ENCODE data around the gene CDC42BPA.
"Not testable (repeated sequence)": the region's sequence is repeated elsewhere in the genome, so short reads cannot be mapped to it uniquely, and the experiment has no call there.

Gene CDC42BPA

GRCh38 chr1:227353186-227353585 lies 34.9 kb upstream of the CDC42BPA start:
- no peak overlapping the region for H3K9ac ChIP-seq (ENCODE audit: low read depth, low read length)
- H3K9me3 ChIP-seq (ENCODE audit: insufficient read depth, low read length, severe bottlenecking): no peaks in the 10 kb centered on the region
- no peak overlapping the region for H3K27ac ChIP-seq (ENCODE audit: low read length)
- H3K4me3 ChIP-seq (ENCODE audit: low read depth in 1 of 2, low read length in 2 of 2): no peak overlapping the region
- H3K79me2 ChIP-seq (ENCODE audit: insufficient read depth, low read length): no peaks in the 10 kb centered on the region
- DNase-seq: no peak
- ATAC-seq (ENCODE audit: insufficient read depth, low read depth): no peak
- no peaks in the 10 kb centered on the region for H4K20me1 ChIP-seq (ENCODE audit: insufficient read depth, low read length)
- no peaks in the 10 kb centered on the region for H3K4me1 ChIP-seq (ENCODE audit: insufficient read depth, low read length)
- no peak overlapping the region for H3K4me2 ChIP-seq (ENCODE audit: insufficient read depth, low read length)
- TF ChIP-seq EZH2 (IDR thresholded peaks at IDR 0.05; ENCODE audit: borderline replicate concordance, low read depth, low read length, severe bottlenecking): no peak
- no peak for TF ChIP-seq CTCF (IDR thresholded peaks at IDR 0.05; ENCODE audit: borderline replicate concordance, extremely low read depth, low read length, poor library complexity, severe bottlenecking)
- H3K27me3 ChIP-seq (ENCODE audit: insufficient read depth, low read length, poor library complexity): no peaks in the 10 kb centered on the region
- no peak overlapping the region for H2AFZ ChIP-seq (ENCODE audit: low read depth, low read length)
- no peaks in the 10 kb centered on the region for H3K36me3 ChIP-seq (ENCODE audit: insufficient read depth, low read length)

DNA sequence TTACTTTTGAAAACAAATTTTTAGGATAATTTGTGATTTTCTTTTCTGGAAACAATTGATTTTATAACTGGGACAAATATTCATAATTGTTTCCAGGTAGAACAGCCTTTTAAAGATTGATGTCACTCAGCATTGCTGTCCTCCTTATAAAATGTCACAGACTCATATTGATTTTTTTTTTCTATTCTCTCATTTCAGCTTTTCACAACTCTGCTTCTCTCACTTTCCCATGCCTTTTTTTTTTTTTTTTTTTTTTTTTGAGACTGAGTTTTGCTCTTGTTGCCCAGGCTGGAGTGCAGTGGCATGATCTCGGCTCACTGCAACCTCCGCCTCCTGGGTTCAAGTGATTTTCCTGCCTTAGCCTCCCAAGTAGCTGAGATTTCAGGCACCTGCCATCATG lies 33.9 kb upstream of the CDC42BPA start:
- ATAC-seq (ENCODE audit: insufficient read depth, low read depth); H4K20me1 ChIP-seq (ENCODE audit: insufficient read depth, low read length); DNase-seq; H3K9ac ChIP-seq (ENCODE audit: low read depth, low read length); H3K27ac ChIP-seq (ENCODE audit: low read length); H3K4me2 ChIP-seq (ENCODE audit: insufficient read depth, low read length); H3K36me3 ChIP-seq (ENCODE audit: insufficient read depth, low read length); H3K4me3 ChIP-seq (ENCODE audit: low read depth in 1 of 2, low read length in 2 of 2); H3K79me2 ChIP-seq (ENCODE audit: insufficient read depth, low read length); H2AFZ ChIP-seq (ENCODE audit: low read depth, low read length); H3K9me3 ChIP-seq (ENCODE audit: insufficient read depth, low read length, severe bottlenecking); H3K27me3 ChIP-seq (ENCODE audit: insufficient read depth, low read length, poor library complexity); H3K4me1 ChIP-seq (ENCODE audit: insufficient read depth, low read length): not testable (repeated sequence)

DNA sequence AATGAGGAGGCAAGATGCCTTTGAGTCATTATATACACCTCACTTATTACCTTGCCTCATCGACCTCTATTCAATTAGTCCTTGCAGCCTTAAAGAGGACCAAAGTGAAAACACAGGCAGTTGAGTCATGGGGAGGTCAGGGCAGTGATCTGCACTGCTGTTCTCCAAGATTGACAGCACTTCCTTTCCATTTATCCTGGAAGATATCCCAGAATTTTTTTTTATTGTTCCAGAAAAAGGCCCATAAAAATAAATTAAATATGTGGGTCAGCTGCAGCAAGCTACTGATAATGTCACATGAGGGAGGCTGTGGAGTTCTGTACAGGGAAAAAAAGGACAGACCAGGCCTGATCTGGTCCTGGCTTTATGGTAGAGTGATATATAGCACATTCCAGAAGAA lies 33.2 kb upstream of the CDC42BPA start:
- Histone ChIP-seq H3K4me3 (ENCODE audit: low read depth in 1 of 2, low read length in 2 of 2) (no peak overlapping the region), H3K9ac (ENCODE audit: low read depth, low read length) (no peak overlapping the region), H3K4me2 (ENCODE audit: insufficient read depth, low read length) (no peak overlapping the region), H2AFZ (ENCODE audit: low read depth, low read length) (no peak overlapping the region), H3K36me3 (ENCODE audit: insufficient read depth, low read length) (no peaks in the 10 kb centered on the region), H3K4me1 (ENCODE audit: insufficient read depth, low read length) (no peaks in the 10 kb centered on the region), H3K79me2 (ENCODE audit: insufficient read depth, low read length) (no peaks in the 10 kb centered on the region), H3K9me3 (ENCODE audit: insufficient read depth, low read length, severe bottlenecking) (no peaks in the 10 kb centered on the region), H3K27ac (ENCODE audit: low read length) (no peak overlapping the region), H3K27me3 (ENCODE audit: insufficient read depth, low read length, poor library complexity) (no peaks in the 10 kb centered on the region), H4K20me1 (ENCODE audit: insufficient read depth, low read length) (no peaks in the 10 kb centered on the region)
- TF ChIP-seq EZH2 (IDR thresholded peaks at IDR 0.05; ENCODE audit: borderline replicate concordance, low read depth, low read length, severe bottlenecking): no peak
- no peak for TF ChIP-seq CTCF (IDR thresholded peaks at IDR 0.05; ENCODE audit: borderline replicate concordance, extremely low read depth, low read length, poor library complexity, severe bottlenecking)
- DNase-seq (no peak), ATAC-seq (ENCODE audit: insufficient read depth, low read depth) (no peak)

DNA sequence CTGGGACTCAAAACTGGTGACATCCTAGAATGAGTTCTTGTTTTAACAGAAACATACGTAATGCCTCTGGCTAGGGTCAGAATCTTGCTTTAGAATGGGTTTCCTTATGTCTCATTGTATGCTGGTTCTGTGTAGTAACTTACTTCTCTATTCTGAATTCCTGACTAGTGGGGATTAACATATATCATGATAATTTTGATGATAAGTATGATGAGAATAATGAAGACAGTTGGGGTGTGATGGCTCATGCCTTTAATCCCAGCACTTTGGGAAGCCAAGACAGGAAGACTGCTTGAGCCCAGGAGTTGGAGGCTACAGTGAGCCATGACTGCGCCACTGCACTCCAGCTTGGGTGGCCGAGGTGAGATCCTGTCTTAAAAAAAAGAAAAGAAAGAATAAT lies 31.7 kb upstream of the CDC42BPA start:
- no peaks in the 10 kb centered on the region for H3K27me3 ChIP-seq (ENCODE audit: insufficient read depth, low read length, poor library complexity)
- no peak for DNase-seq
- H3K36me3 ChIP-seq (ENCODE audit: insufficient read depth, low read length): no peaks in the 10 kb centered on the region
- no peaks in the 10 kb centered on the region for H4K20me1 ChIP-seq (ENCODE audit: insufficient read depth, low read length)
- no peak overlapping the region for H3K9ac ChIP-seq (ENCODE audit: low read depth, low read length)
- no peak overlapping the region for H3K4me3 ChIP-seq (ENCODE audit: low read depth in 1 of 2, low read length in 2 of 2)
- H3K79me2 ChIP-seq (ENCODE audit: insufficient read depth, low read length): no peaks in the 10 kb centered on the region
- no peak overlapping the region for H3K4me2 ChIP-seq (ENCODE audit: insufficient read depth, low read length)
- no peak overlapping the region for H3K27ac ChIP-seq (ENCODE audit: low read length)
- H2AFZ ChIP-seq (ENCODE audit: low read depth, low read length): no peak overlapping the region
- no peak for ATAC-seq (ENCODE audit: insufficient read depth, low read depth)
- H3K9me3 ChIP-seq (ENCODE audit: insufficient read depth, low read length, severe bottlenecking): no peaks in the 10 kb centered on the region
- no peaks in the 10 kb centered on the region for H3K4me1 ChIP-seq (ENCODE audit: insufficient read depth, low read length)
- no peak for TF ChIP-seq CTCF (IDR thresholded peaks at IDR 0.05; ENCODE audit: borderline replicate concordance, extremely low read depth, low read length, poor library complexity, severe bottlenecking)
- no peak for TF ChIP-seq EZH2 (IDR thresholded peaks at IDR 0.05; ENCODE audit: borderline replicate concordance, low read depth, low read length, severe bottlenecking)
